Panc1 (cell line): ENCODE measurements around the gene SEC14L2. TPM values are rescaled to one million over a fixed set of nuclear protein-coding genes. Genes with fewer than 3 reads are reported as not detected.

Experiments
- ATAC-seq: fragments of 200-7000 bp; cut with Tn5 transposase; 2 replicates; pipeline ENCODE4 v1.9.1; 2020; ENCODE audit warnings: mild to moderate bottlenecking, moderate library complexity
- BruUV-seq: library from RNA; stranded (reverse); fragments of 400-500 nt; replicated peaks from 2 replicates; lab custom pipeline; 2021; lab: Mats Ljungman, UMichigan
- CTCF ChIA-PET: fragments of 300-600 bp; sonication (Branson Sonifier 250); formaldehyde crosslinking; loops from one replicate; lab custom pipeline; 2022; ENCODE audit warnings: antibody characterized with exemption; lab: Charles Lee
- POLR2A ChIA-PET: fragments of 300-600 bp; sonication (Branson Sonifier 250); formaldehyde crosslinking; loops from one replicate; lab custom pipeline; 2022; ENCODE audit warnings: antibody characterized with exemption; lab: Charles Lee
- DNase-seq: peaks from one replicate; pipeline ENCODE4 v3.0.0-alpha.2; 2010; ENCODE audit warnings: low read depth, low spot score
- H3K27ac ChIP-seq: 2 replicates; pipeline ENCODE4 v1.5.1; 2011; ENCODE audit warnings: mild to moderate bottlenecking, low read length, inconsistent platforms
- H3K27me3 ChIP-seq: fragments of 200-500 bp; sonication (Bioruptor generic); 2 replicates; pipeline ENCODE4 v1.6.0; 2014; ENCODE audit warnings: low read length, inconsistent platforms; ENCODE audit not compliant: control insufficient read depth, insufficient read depth
- H3K36me3 ChIP-seq: fragments of 200-500 bp; sonication (Bioruptor generic); 2 replicates; pipeline ENCODE4 v1.5.1; 2014; ENCODE audit warnings: inconsistent platforms, mild to moderate bottlenecking, low read length, moderate library complexity; ENCODE audit not compliant: control insufficient read depth, insufficient read depth
- H3K4me1 ChIP-seq: 2 replicates; pipeline ENCODE4 v1.5.1; 2011; ENCODE audit warnings: inconsistent platforms, mild to moderate bottlenecking, low read length, moderate library complexity; ENCODE audit not compliant: control insufficient read depth, insufficient read depth
- H3K4me3 ChIP-seq, 2 experiments: 2 replicates each; pipeline ENCODE4 v1.5.1; 2011 to 2012; ENCODE audit warnings: low read depth in 2 of 2, low read length in 2 of 2, mild to moderate bottlenecking in 2 of 2, inconsistent platforms in 1 of 2, moderate library complexity in 1 of 2
- H3K9me3 ChIP-seq: fragments of 200-500 bp; sonication (Bioruptor generic); 2 replicates; pipeline ENCODE4 v1.5.1; 2014; ENCODE audit warnings: low read depth, mild to moderate bottlenecking, inconsistent platforms, low read length, moderate library complexity; ENCODE audit not compliant: control insufficient read depth, insufficient read depth
- POLR2AphosphoS5 ChIP-seq: IDR thresholded peaks from 2 replicates; pipeline ENCODE4 v1.6.1; 2012; ENCODE audit warnings: mild to moderate bottlenecking, low read depth, low read length, moderate library complexity
- REST ChIP-seq, 2 experiments: IDR thresholded peaks; 2 replicates each; pipeline ENCODE4 v1.6.1; 2011 to 2012; ENCODE audit warnings: low read depth in 2 of 2, control low read depth in 1 of 2, low read length in 1 of 2, mild to moderate bottlenecking in 1 of 2, moderate library complexity in 1 of 2; ENCODE audit not compliant: insufficient read depth in 1 of 2
- SIN3A ChIP-seq: IDR thresholded peaks from 2 replicates; pipeline ENCODE4 v1.6.1; 2012; ENCODE audit warnings: low read depth, mild to moderate bottlenecking, low read length, moderate library complexity, borderline replicate concordance; ENCODE audit not compliant: insufficient read depth
- TCF7L2 ChIP-seq: IDR thresholded peaks from 2 replicates; pipeline ENCODE4 v1.6.1; 2011; ENCODE audit warnings: mild to moderate bottlenecking, low read depth, low read length, inconsistent platforms
- in situ Hi-C: cut with HindIII; loops from 2 replicates; pipeline ENCODE4 v1.10.0; 2016; ENCODE audit warnings: low sequenced_read_pairs, low pct_unique_long_range_greater_than_20kb
- intact Hi-C: fragments of 100-400 bp; cut with micrococcal nuclease; formaldehyde crosslinking; loops from one replicate; pipeline ENCODE4 v1.10.0; 2022; ENCODE audit not compliant: unreplicated experiment
- total RNA-seq: library from RNA; stranded (reverse); gene quantifications from one replicate; pipeline ENCODE4 v1.2.1, GENCODE V29; 2021; ENCODE audit not compliant: unreplicated experiment
- TF ChIP-seq, protein P1 (sequence below): fragments of 450-650 bp; IDR thresholded peaks from 2 replicates; pipeline ENCODE4 v1.5.1; 2017; ENCODE audit warnings: mild to moderate bottlenecking

The SEC14L2 gene
- total RNA-seq, 1 experiment from 2014 or later, result 10.7 TPM

GRCh38 chr22:30423301-30423958 is 26.6 kb downstream of the SEC14L2 start:
- CTCF ChIA-PET, result interaction anchor here (0.7 to 1.2 kb wide), 2 partner anchors 27 to 32 kb away, joined by 4 read pairs; partner anchors contain the start of gene SEC14L2
- Histone ChIP-seq H3K9me3 (no peaks in the 10 kb centered on the region), H3K27me3 (no peaks in the 10 kb centered on the region), H3K4me3 (peak overlapping the region; percentile 62 to 69), H3K4me1 (peaks cover 24% of the 10 kb centered on the region), H3K27ac (peak overlapping the region; percentile 91), H3K36me3 (no peaks in the 10 kb centered on the region; the same call in 1 of the 2 replicates)
- in situ Hi-C loops (no loop called here), intact Hi-C loops (no loop called here)
- ATAC-seq (peak; percentile 57), DNase-seq (no peak)
- BruUV-seq, result no TSS peak
- POLR2A ChIA-PET, result interaction anchor here (0.6 to 1.3 kb wide), 5 partner anchors 10 to 216 kb away, joined by 3 to 5 read pairs (median 3); no protein-coding TSS in a partner anchor
- TF ChIP-seq REST (IDR thresholded peaks at IDR 0.05; ENCODE audit: insufficient read depth in 1 of 2, low read depth in 2 of 2, low read length in 1 of 2) (no peak), TCF7L2 (no peak), SIN3A (no peak), POLR2AphosphoS5 (peak; percentile 77)
- TF ChIP-seq, protein P1, sequence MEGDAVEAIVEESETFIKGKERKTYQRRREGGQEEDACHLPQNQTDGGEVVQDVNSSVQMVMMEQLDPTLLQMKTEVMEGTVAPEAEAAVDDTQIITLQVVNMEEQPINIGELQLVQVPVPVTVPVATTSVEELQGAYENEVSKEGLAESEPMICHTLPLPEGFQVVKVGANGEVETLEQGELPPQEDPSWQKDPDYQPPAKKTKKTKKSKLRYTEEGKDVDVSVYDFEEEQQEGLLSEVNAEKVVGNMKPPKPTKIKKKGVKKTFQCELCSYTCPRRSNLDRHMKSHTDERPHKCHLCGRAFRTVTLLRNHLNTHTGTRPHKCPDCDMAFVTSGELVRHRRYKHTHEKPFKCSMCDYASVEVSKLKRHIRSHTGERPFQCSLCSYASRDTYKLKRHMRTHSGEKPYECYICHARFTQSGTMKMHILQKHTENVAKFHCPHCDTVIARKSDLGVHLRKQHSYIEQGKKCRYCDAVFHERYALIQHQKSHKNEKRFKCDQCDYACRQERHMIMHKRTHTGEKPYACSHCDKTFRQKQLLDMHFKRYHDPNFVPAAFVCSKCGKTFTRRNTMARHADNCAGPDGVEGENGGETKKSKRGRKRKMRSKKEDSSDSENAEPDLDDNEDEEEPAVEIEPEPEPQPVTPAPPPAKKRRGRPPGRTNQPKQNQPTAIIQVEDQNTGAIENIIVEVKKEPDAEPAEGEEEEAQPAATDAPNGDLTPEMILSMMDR, result no peak

DNA sequence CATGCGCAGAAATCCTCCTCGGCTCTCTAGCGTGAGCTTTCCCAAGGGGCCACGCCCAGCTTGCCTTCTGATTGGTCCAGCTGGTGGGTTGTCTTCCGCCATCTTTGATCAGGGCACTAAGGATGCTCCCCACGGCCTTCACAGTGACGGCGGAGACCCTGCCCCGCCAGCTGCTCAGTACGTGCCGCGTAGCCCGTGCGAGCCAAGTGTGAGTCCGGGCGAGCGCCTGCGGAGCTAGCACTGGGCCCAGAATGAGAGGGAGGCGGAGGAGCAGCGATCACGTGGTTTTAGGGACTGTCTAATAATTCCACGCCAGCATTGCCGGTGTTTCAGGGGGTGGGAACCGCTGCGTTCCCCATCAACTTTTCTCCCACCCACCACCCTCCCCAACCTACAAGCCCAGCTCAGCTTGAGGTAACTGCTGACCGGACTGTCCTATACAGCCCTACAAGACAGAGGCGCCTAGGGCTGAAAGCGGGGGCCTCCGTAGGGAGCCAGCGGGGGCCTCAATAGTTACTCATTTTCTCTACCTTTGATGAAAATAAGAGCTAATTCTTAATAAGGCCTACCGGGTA is 27.2 kb downstream of the SEC14L2 start:
- Histone ChIP-seq H3K27me3 (no peaks in the 10 kb centered on the region), H3K4me3 (peak overlapping the region; percentile 62 to 82), H3K4me1 (peaks cover 24% of the 10 kb centered on the region), H3K36me3 (no peaks in the 10 kb centered on the region; the same call in 1 of the 2 replicates), H3K27ac (peak overlapping the region; percentile 91), H3K9me3 (no peaks in the 10 kb centered on the region)
- ATAC-seq, result peak; percentile 90
- no TSS peak for BruUV-seq
- ChIA-PET CTCF (interaction anchor here (0.7 to 1.2 kb wide), 2 partner anchors 28 to 32 kb away, joined by 4 read pairs; partner anchors contain the start of gene SEC14L2), POLR2A (interaction anchor here (0.8 to 1.3 kb wide), 3 partner anchors 11 to 14 kb away, joined by 3 to 5 read pairs (median 4); no protein-coding TSS in a partner anchor)
- peak; percentile 94 for DNase-seq
- intact Hi-C loops (no loop called here), in situ Hi-C loops (no loop called here)
- TF ChIP-seq, protein P1, result no peak
- peak; percentile 62; the same call in 1 of the 2 replicates for TF ChIP-seq TCF7L2
- no peak for TF ChIP-seq REST (IDR thresholded peaks at IDR 0.05; ENCODE audit: insufficient read depth in 1 of 2, low read depth in 2 of 2, low read length in 1 of 2)
- no peak for TF ChIP-seq SIN3A
- TF ChIP-seq POLR2AphosphoS5, result 0 out of 2 replicates have a peak, but pooled peaks have one; percentile 42
